ENCODE data around the gene WHRN. TPM values are rescaled to one million over a fixed set of nuclear protein-coding genes. Genes with fewer than 3 reads are reported as not detected.
A peak's percentile ranks its signal among the peaks of the same experiment; 100 is the strongest.

WHRN gene
- polyA plus RNA-seq, 4 donors = 6.9 to 15.9 (median 8.3) TPM

DNA sequence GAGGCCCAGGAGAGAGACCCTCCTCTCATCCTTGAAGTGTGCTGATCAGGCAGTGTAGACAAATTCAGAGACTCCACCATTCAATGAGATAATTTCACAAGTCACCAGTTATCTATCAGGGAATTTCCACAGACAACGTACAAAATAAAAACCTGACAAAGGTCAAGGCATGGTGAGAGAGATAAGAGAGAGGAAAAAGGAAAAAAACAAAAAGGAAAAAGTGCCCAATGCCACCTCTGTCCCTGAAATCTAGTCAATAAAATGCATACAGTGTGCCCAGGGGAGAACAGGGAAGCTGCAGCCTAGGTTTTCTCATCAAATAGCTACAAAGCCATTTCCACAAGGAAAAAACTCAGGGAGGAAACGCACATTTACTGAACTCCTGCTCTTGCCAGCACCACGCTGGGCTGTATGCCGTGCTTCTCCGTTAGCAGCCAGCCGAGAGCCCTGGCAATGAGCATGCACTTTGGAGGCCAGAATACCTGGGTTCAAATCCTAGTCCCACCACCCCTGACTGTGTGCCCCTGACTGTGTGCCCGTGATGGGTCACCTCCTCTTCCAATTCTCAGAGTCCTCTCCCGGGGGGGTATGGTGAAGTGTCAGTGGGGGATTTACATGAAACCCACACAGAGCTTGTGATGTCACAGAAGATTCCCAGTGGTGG, 11.6 kb downstream of the WHRN start:
- no peak for DNase-seq (ENCODE audit: low read depth in 4 of 4, low spot score in 3 of 4)

DNA sequence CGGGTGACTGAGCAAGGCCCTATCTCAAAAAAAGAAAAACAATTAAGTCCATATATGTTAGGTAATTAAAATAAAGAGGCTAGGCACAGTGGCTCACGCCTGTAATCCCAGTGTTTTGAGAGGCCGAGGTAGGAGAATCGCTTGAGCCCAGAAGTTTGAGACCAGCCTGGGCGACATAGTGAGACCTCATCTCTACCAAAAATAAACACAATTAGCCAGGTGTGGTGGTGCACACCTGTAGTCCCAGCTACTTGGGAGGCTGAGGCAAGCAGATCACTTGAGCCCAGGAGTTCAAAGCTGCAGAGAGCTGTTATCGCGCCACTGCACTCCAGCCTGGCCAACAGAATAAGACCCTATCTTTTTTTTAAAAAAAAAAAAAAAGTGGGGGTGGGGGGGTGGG, 12.3 kb downstream of the WHRN start:
- DNase-seq (ENCODE audit: low read depth in 4 of 4, low spot score in 3 of 4) = no peak

- no peak for DNase-seq (ENCODE audit: low read depth in 4 of 4, low spot score in 3 of 4)
Observed at GRCh38 chr9:114491430-114492003, 13.8 kb downstream of the WHRN start.

DNA sequence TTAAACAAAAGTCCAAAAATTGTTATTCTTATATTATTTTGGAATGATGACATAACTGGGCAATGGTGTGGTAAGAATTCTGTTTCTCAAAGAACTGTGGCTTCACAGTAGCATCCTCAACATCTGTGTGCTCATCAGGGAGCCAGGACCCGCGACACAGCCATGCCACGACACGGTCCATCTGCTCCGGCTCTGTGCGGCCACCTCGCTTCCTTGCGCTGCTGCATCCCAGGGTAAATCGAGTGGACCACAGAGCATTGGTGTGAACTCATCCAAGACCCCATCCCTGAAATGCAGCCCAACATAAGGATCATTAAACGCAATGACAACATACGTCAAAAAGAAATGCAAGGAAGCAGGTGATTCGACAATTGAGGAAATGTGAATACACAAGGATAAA, 15.3 kb downstream of the WHRN start:
- no peak for DNase-seq (ENCODE audit: low read depth in 4 of 4, low spot score in 3 of 4)

- DNase-seq (ENCODE audit: low read depth in 4 of 4, low spot score in 3 of 4) = no peak
Observed at GRCh38 chr9:114488398-114489129, 16.7 kb downstream of the WHRN start.

DNA sequence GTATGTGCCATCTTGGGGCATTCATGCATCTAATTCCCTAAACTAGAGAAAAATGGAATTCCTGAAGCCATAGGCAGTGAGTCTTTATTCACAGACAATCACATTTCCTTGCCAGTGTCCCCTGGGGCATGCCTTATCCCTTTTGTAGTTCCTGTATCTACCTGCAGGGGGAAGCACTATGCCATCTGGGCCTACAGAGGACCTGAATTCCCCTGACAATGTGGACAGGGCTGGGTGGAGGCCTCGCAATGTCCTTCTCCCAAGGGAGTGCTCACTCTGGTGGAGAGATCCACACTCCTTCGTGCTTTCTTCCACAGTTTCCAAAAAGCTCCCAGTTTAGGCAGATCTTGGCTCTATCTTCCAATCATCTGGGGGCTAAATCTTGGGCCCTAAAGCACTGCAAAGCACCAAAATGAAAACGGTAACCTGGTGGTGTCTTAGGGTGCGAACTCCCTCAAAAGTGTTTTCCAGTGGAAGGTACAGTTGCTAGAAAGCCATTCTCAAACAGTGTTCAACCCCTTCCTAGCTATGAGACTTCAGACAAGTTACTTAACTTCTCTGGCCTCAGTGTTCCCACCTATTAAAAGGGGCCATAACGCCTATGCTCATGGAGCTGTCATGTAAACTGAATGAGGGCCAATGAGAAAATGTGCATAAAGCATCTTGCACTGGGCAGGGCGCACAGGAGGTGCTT, 17.5 kb downstream of the WHRN start:
- DNase-seq (ENCODE audit: low read depth in 4 of 4, low spot score in 3 of 4) = peak in 1 of 4 donors; percentile 50

GRCh38 chr9:114486205-114486963, 18.9 kb downstream of the WHRN start:
- no peak for DNase-seq (ENCODE audit: low read depth in 4 of 4, low spot score in 3 of 4)

DNA sequence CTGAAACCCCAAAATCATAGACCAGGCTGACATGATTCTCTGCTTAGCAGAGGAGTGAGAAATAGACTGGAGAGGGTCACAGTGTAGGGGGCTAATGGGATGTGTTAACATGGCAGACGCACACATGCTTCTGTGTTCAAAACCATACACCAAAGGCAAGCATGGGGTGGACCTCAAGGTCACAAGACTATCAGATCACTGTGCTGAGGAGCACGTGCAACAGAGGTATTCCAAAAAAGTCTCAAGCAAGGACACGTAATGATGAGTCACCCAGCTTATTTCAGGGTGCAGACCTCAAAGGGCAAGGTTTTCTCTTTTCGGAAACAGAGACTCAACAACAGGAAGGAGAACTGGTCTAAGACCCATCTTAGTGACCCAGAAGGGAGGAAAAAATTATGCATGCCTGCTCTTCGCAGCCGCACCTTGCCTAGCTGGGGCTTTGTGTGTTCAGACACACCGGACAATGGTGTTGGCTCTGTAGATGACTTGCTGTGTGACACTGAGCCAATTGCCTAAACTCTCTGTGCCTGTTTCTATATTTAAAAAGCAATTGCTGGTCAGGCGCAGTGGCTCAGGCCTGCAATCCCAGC, 20.3 kb downstream of the WHRN start:
- no peak for DNase-seq (ENCODE audit: low read depth in 4 of 4, low spot score in 3 of 4)

DNA sequence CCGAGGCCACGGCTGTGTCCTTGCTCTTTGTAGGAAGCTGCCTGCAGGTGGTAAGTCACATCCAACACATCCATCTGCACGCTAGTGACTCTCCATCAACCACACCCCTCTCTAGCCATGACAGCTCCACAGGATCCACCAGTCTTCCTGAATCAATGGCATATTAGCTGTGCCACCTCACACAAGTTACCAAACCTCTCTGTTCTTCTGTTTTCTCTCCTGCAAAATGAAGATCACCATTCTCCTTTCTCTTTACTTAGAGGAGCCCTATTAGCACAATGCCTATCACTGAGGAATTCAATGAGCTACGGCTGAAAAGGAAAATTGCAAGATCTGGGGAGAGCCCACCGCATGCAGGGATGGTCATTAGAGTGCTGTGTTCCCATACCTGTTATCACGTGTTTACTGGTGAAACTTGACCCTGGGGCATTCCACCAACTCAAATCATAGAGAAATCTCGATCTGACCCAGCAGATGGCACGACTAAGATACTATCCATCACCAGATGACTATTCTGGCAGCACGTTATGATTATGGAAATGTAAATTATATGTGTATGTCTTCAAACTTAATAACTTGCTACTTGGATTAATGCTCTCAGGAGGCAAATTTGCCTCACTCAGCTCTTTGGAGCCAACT, 20.9 kb downstream of the WHRN start:
- no peak for DNase-seq (ENCODE audit: low read depth in 4 of 4, low spot score in 3 of 4)

GRCh38 chr9:114483499-114483898, 21.8 kb downstream of the WHRN start:
- DNase-seq (ENCODE audit: low read depth in 4 of 4, low spot score in 3 of 4) = no peak

- DNase-seq (ENCODE audit: low read depth in 4 of 4, low spot score in 3 of 4) = no peak
Observed at GRCh38 chr9:114482593-114482992, 22.7 kb downstream of the WHRN start.

DNA sequence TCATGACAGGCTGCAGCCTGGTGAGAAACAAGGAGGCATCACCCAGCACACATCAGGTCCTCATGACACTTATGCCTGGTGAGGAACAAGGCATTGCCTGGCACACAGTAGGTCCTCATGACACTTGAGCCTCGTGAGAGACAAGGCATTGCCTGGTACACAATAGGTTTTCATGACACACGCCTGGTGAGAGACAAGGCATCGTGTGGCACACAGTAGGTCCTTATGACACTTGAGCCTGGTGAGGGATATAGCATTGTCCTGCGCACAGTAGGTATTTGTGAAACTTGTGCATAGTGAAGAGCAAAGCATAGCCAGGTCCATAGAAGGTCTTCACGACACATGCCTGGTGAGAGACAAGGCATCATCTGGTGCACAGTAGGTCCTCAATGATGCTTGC, 23.5 kb downstream of the WHRN start:
- no peak for DNase-seq (ENCODE audit: low read depth in 4 of 4, low spot score in 3 of 4)

GRCh38 chr9:114480746-114481435, 24.4 kb downstream of the WHRN start:
- DNase-seq (ENCODE audit: low read depth in 4 of 4, low spot score in 3 of 4) = no peak

DNA sequence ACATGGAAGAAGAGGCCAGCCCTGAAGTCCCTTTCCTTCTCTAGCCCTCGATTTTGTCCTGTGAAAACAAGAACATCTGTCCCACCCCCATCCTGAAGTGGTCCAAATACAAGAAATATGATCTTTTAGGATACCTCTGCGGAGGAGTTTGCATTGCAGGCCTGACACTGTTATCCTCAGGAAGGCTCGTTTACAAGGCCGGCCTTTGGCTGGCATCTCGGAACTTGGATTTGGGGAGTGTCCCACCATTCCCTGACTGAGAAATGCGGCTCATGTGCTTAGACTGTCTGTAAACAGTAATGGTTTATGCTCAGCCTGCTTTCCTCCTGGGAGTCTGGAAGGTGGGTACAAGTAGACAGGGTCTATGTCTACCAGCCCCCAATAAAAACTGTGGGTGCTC, 26.4 kb downstream of the WHRN start:
- DNase-seq (ENCODE audit: low read depth in 4 of 4, low spot score in 3 of 4) = no peak

GRCh38 chr9:114478459-114478858, 26.8 kb downstream of the WHRN start:
- DNase-seq (ENCODE audit: low read depth in 4 of 4, low spot score in 3 of 4) = no peak

- DNase-seq (ENCODE audit: low read depth in 4 of 4, low spot score in 3 of 4) = no peak
Observed at GRCh38 chr9:114477642-114478041, 27.6 kb downstream of the WHRN start.

DNA sequence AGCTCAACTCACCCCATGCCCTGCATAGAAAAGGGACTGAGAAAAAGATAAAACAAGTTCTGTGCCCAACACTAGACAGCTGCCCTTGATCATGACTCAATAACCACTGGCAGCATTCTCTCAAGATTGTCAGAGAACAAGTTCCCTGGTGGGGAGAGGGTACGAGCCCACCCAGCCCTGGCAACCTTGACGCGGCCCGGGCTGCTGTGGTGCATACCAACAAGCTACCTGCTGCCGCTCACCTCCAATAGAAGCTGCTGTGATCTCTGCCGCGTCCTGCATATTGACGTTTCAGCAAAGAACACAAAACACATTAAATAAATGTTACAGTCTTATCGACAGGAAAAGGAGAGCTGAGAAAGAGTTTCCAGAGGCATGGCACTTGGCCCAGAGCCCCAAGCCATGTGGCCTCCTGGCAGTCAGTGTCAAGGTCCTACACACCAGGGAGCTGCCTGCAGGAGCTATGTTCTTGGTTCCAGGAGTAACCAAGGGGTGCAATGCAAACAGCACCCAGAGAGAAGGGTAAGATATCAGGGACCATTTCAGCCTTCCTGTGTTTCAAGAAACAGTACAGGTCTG, 28.3 kb downstream of the WHRN start:
- DNase-seq (ENCODE audit: low read depth in 4 of 4, low spot score in 3 of 4) = no peak

DNA sequence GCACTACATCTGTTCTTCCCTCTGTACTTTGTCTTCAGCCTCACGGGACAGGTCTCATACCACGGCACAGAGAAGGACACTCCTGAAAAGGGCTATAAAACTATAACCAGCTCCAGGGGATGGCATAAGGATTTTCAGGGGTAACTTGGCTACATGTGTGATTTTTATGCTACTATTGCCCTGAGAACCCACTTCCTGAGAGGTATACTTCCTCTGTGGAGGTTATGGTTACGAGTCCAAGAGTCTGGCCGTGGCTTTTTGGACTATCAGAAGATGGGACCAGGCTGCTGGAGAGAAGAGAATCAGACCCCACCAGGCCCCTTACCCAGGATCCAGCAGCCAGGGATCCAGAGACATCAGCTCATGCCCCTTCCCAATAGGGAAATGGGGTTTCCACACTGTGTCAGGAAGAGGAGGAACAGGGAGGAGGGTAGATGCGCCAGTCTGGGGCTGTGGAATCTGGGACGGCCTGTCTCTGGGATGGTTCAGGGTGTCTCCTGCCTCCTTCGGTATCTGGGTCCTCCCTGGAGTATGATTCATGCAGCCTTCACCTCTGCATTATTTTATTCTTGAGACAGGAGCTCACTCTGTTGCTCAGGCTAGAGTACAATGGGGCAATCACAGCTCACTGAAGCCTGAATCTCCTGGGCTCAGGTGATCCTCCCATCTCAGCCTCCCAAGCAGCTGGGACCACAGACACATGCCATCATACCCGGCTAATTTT, 29.7 kb downstream of the WHRN start:
- DNase-seq (ENCODE audit: low read depth in 4 of 4, low spot score in 3 of 4) = no peak
